ENCODE data around the gene CAPN7.

The CAPN7 gene

DNA sequence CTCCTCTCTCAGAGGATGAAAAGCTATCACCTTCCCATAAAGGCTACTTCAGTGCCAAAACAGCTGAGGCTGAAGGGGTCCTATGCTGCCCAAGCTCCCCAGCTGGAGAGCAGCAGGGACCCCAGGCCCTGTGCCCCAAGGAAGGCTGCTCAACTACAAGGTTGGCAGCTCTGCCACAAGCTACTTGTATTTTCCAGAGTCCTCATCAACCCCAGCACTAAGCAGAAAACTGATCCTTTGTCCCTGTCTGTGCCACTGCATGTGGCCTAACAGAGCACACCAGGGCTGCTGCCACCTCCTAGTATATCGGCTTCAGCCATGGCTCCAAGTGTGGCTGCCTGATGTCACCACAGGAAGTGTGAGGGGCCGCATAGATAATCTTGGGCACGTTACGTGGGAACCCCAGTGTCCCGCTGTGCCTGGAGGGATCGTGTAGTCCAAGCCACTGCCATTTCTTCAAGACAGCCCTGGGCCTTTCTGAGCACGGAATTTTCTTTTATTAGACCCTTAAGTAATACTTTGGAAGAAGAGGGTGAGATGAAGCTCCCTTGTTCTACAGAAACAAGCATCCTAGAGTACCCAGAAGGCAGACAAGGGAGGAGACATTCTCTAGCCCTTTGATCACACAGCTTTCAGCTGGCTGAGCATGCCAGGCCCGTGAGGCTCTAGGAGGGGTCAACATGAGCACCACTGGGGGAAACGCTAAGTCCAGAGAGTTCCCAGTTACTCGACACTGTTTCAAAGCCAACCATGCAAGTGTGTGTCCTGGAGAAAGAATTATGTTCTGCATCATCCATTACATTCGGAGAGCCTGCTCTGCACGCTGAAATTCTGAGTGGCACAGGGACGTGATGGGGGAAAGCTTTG is 60.7 kb downstream of the CAPN7 start:
- Mint-ChIP-seq H3K4me1 (ENCODE audit: low read depth) (peaks cover 31% of the 10 kb centered on the region), H3K4me3 (no peak overlapping the region), H3K27me3 (ENCODE audit: low read depth) (no peaks in the 10 kb centered on the region), H3K36me3 (ENCODE audit: low read depth) (peaks cover 14% of the 10 kb centered on the region), H3K9me3 (no peaks in the 10 kb centered on the region), H3K27ac (peak overlapping the region; percentile 41)
- no peak for DNase-seq (ENCODE audit: low spot score)

DNA sequence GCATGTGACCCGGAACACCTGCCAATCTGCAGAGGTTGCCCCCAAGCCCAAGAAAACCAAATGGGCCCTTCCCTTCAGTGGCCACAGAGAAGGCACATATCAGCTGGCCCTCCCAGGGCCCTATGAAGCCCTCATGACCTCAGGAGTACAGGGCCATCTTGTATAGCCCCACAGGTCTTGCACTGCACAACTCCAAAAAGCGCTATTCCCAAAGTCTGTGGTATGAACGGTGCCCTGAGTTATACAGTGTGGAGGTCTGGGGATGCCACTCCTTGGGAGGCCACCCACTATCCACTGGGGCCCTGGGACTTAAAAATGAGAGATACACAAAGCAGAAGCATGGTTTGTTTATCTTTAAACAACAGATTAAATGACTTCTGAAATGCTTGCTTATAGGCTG is 61.5 kb downstream of the CAPN7 start:
- H3K36me3 Mint-ChIP-seq (ENCODE audit: low read depth), result peaks cover 14% of the 10 kb centered on the region
- no peaks in the 10 kb centered on the region for H3K27me3 Mint-ChIP-seq (ENCODE audit: low read depth)
- H3K9me3 Mint-ChIP-seq, result no peaks in the 10 kb centered on the region
- H3K4me3 Mint-ChIP-seq, result no peak overlapping the region
- no peak overlapping the region for H3K27ac Mint-ChIP-seq
- no peak for DNase-seq (ENCODE audit: low spot score)
- H3K4me1 Mint-ChIP-seq (ENCODE audit: low read depth), result peaks cover 39% of the 10 kb centered on the region

GRCh38 chr3:15268033-15268631 is 62.1 kb downstream of the CAPN7 start:
- H3K27me3 Mint-ChIP-seq (ENCODE audit: low read depth), result no peaks in the 10 kb centered on the region
- no peaks in the 10 kb centered on the region for H3K9me3 Mint-ChIP-seq
- peak; percentile 77 for DNase-seq (ENCODE audit: low spot score)
- H3K36me3 Mint-ChIP-seq (ENCODE audit: low read depth), result peaks cover 15% of the 10 kb centered on the region
- H3K4me1 Mint-ChIP-seq (ENCODE audit: low read depth), result peaks cover 45% of the 10 kb centered on the region
- H3K27ac Mint-ChIP-seq, result peak overlapping the region; percentile 7
- H3K4me3 Mint-ChIP-seq, result peak overlapping the region; percentile 12

DNA sequence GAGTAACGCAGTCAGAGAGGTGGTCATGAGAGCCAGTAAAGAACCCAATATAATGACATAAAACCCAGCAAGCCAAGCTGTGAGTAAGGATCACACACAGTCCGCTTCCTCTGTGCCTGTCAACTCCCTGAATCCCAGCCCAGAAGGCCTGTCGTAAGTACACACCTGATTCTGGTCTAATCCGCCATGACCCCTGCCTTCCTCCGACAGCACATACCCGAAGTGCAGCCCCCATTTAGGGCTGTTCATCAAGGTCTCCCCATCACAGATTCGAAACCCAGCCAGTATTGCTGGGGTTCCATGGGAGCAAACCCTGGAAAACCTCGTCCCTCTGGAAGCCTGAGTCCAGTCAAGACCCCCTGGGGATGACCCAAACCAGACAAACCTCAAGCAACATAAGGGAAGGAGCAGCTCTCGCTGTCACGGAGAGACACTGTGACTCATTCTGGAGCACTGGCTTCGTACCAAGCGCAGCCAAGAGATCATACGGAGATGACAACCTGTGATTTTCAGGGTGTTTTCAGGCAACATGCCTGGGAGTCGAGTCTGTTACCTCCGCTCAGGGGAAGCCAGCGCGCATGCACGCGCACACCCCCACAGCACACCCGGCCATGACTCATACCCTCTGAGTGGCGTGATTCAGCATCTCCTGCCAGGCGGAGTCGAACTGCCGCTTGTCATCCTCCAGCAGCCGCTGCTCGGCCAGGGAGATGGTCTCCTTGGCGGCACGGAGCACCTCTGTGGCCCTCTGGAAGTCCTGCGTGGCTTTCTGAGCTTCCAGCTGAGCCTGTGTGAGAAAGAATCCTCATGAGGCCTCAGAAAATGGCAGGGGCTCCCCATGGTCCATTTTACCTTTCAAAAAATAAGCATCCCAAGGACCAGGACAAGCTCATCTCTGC is 63.3 kb downstream of the CAPN7 start:
- H3K4me3 Mint-ChIP-seq, result peak overlapping the region; percentile 69
- H3K4me1 Mint-ChIP-seq (ENCODE audit: low read depth), result peaks cover 54% of the 10 kb centered on the region
- H3K27ac Mint-ChIP-seq, result peak overlapping the region; percentile 81
- no peaks in the 10 kb centered on the region for H3K27me3 Mint-ChIP-seq (ENCODE audit: low read depth)
- H3K36me3 Mint-ChIP-seq (ENCODE audit: low read depth), result peaks cover 18% of the 10 kb centered on the region
- DNase-seq (ENCODE audit: low spot score), result peak; percentile 91
- no peaks in the 10 kb centered on the region for H3K9me3 Mint-ChIP-seq

- peaks cover 64% of the 10 kb centered on the region for H3K4me1 Mint-ChIP-seq (ENCODE audit: low read depth)
- H3K4me3 Mint-ChIP-seq, result peak overlapping the region; percentile 29
- H3K9me3 Mint-ChIP-seq, result no peaks in the 10 kb centered on the region
- H3K36me3 Mint-ChIP-seq (ENCODE audit: low read depth), result peaks cover 24% of the 10 kb centered on the region
- H3K27ac Mint-ChIP-seq, result no peak overlapping the region
- H3K27me3 Mint-ChIP-seq (ENCODE audit: low read depth), result no peaks in the 10 kb centered on the region
- DNase-seq (ENCODE audit: low spot score), result no peak
Observed at GRCh38 chr3:15271030-15271429, 65.0 kb downstream of the CAPN7 start.

GRCh38 chr3:15271785-15272381 is 65.8 kb downstream of the CAPN7 start:
- Mint-ChIP-seq H3K9me3 (no peaks in the 10 kb centered on the region), H3K27ac (peak overlapping the region; percentile 86), H3K36me3 (ENCODE audit: low read depth) (peaks cover 24% of the 10 kb centered on the region), H3K27me3 (ENCODE audit: low read depth) (no peaks in the 10 kb centered on the region), H3K4me3 (peak overlapping the region; percentile 67), H3K4me1 (ENCODE audit: low read depth) (peaks cover 65% of the 10 kb centered on the region)
- peak; percentile 64 for DNase-seq (ENCODE audit: low spot score)

DNA sequence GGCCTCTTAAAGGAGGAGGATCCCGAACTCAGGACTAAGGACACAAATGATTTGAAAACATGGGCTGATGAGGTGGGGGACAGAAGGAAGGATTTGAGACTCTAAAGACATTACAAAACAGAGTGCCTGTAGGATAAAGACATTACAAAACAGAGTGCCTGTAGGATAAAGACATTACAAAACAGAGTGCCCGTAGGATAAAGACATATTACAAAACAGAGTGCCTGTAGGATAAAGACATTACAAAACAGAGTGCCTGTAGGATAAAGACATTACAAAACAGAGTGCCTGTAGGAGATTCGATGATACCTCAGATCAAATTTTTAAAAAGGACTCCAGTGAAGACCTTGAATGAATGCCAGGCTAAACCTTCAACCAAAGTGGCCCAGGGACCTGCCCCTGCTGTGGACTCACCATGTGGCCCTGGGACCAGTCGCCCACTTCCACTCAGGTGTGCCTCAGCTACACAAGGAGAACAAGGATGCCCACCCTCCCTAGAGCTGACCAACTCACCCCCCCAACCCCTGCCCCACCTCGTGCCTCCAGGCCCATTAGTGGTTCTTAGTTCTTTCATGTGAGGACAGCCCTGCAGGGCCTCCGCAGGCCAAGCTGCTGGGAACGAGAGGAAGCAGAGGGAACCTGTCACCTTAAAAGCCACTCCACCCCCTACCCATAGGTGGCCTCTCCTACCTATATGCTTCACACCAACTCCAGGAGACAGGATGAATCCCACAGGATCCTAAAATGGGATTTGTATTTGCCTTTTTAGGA is 66.6 kb downstream of the CAPN7 start:
- H3K27ac Mint-ChIP-seq, result peak overlapping the region; percentile 86
- H3K27me3 Mint-ChIP-seq (ENCODE audit: low read depth), result no peaks in the 10 kb centered on the region
- peaks cover 24% of the 10 kb centered on the region for H3K36me3 Mint-ChIP-seq (ENCODE audit: low read depth)
- DNase-seq (ENCODE audit: low spot score), result no peak
- peaks cover 65% of the 10 kb centered on the region for H3K4me1 Mint-ChIP-seq (ENCODE audit: low read depth)
- peak overlapping the region; percentile 67 for H3K4me3 Mint-ChIP-seq
- no peaks in the 10 kb centered on the region for H3K9me3 Mint-ChIP-seq

DNA sequence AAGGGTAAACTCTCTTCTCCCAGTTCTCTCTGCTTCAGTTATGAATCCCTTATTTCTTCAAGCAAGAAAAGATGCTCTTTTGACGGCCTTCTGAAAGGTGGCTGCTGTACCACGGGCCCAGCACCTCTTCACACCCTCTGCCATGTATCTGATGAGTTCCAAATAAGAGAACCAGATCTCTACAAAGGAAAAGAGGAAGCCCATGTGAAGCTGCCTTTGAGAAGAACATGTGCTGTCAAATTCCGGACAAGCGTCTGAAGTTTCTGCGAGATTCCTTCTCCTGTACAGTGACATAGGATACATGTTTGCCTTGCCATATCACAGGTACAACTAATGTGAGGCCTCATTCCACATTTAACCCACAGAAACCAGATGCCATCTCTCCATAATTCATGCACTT is 67.2 kb downstream of the CAPN7 start:
- H3K27ac Mint-ChIP-seq, result peak overlapping the region; percentile 80
- no peak overlapping the region for H3K4me3 Mint-ChIP-seq
- DNase-seq (ENCODE audit: low spot score), result no peak
- H3K27me3 Mint-ChIP-seq (ENCODE audit: low read depth), result no peaks in the 10 kb centered on the region
- peaks cover 21% of the 10 kb centered on the region for H3K36me3 Mint-ChIP-seq (ENCODE audit: low read depth)
- no peaks in the 10 kb centered on the region for H3K9me3 Mint-ChIP-seq
- H3K4me1 Mint-ChIP-seq (ENCODE audit: low read depth), result peaks cover 60% of the 10 kb centered on the region

- H3K27me3 Mint-ChIP-seq (ENCODE audit: low read depth), result no peaks in the 10 kb centered on the region
- H3K36me3 Mint-ChIP-seq (ENCODE audit: low read depth), result peaks cover 11% of the 10 kb centered on the region
- no peak overlapping the region for H3K27ac Mint-ChIP-seq
- peaks cover 50% of the 10 kb centered on the region for H3K4me1 Mint-ChIP-seq (ENCODE audit: low read depth)
- no peak for DNase-seq (ENCODE audit: low spot score)
- no peak overlapping the region for H3K4me3 Mint-ChIP-seq
- H3K9me3 Mint-ChIP-seq, result no peaks in the 10 kb centered on the region
Observed at GRCh38 chr3:15276028-15276724, 70.1 kb downstream of the CAPN7 start.

- Mint-ChIP-seq H3K9me3 (no peaks in the 10 kb centered on the region), H3K36me3 (ENCODE audit: low read depth) (peaks cover 9% of the 10 kb centered on the region), H3K4me1 (ENCODE audit: low read depth) (peaks cover 35% of the 10 kb centered on the region), H3K4me3 (no peak overlapping the region), H3K27ac (no peak overlapping the region), H3K27me3 (ENCODE audit: low read depth) (no peaks in the 10 kb centered on the region)
- no peak for DNase-seq (ENCODE audit: low spot score)
Observed at GRCh38 chr3:15277861-15278500, 71.9 kb downstream of the CAPN7 start.

DNA sequence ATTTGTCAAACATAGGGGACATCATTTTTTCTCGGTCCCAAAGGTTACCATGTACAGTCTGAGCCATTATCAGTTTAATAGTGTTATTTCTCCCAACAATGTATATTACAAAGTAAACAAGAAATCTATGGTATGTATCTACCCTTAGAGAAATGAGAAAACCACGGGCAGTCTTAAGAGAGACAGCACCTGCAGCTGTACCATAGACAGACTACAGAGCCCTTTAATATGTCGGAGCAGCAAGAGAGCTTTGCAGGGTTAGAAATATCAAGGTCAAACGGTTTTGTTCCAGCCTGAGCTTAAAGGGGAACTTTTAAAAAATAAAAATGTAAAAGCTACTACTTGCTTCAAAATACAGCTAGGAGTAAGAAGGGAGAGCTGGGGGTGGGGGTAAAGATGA is 73.2 kb downstream of the CAPN7 start:
- Mint-ChIP-seq H3K27me3 (ENCODE audit: low read depth) (no peaks in the 10 kb centered on the region), H3K4me3 (no peak overlapping the region), H3K9me3 (no peaks in the 10 kb centered on the region), H3K27ac (no peak overlapping the region), H3K36me3 (ENCODE audit: low read depth) (peaks cover 6% of the 10 kb centered on the region), H3K4me1 (ENCODE audit: low read depth) (peaks cover 32% of the 10 kb centered on the region)
- DNase-seq (ENCODE audit: low spot score), result no peak

GRCh38 chr3:15279671-15280402 is 73.8 kb downstream of the CAPN7 start:
- Mint-ChIP-seq H3K36me3 (ENCODE audit: low read depth) (peaks cover 4% of the 10 kb centered on the region), H3K27ac (no peak overlapping the region), H3K4me1 (ENCODE audit: low read depth) (peaks cover 31% of the 10 kb centered on the region), H3K9me3 (no peaks in the 10 kb centered on the region), H3K4me3 (no peak overlapping the region), H3K27me3 (ENCODE audit: low read depth) (no peaks in the 10 kb centered on the region)
- DNase-seq (ENCODE audit: low spot score), result no peak
